ENCODE measurements around the gene SYT5. TPM values are rescaled to one million over a fixed set of nuclear protein-coding genes. Genes with fewer than 3 reads are reported as not detected.
A peak's percentile ranks its signal among the peaks of the same experiment; 100 is the strongest.

The SYT5 gene
- total RNA-seq, 4 donors from 2014 or later: 0.70 to 0.94 TPM; not detected in 2

DNA sequence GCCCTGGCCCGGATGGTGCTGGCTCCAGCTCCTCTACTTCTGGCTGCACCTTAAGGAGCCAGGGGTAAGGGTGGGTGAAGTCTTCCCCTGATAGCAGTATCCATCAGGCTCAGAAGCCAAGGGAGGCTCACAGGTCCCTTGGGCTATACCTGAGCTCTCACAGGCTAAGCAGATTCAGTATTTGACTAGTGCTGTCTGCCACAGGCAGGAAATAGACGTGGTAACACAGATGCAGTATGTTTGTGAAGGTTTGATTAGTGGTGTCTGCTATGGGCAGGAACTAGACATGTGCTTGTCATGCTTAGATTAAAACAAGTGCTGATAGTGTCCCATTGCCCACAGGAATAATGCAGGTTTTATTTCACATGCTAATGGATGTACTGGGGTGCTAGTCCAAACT is 4.0 kb downstream of the SYT5 start:
- DNase-seq: no peak
- TF ChIP-seq POLR2A (IDR thresholded peaks at IDR 0.05): no peak
- TF ChIP-seq, protein P1, sequence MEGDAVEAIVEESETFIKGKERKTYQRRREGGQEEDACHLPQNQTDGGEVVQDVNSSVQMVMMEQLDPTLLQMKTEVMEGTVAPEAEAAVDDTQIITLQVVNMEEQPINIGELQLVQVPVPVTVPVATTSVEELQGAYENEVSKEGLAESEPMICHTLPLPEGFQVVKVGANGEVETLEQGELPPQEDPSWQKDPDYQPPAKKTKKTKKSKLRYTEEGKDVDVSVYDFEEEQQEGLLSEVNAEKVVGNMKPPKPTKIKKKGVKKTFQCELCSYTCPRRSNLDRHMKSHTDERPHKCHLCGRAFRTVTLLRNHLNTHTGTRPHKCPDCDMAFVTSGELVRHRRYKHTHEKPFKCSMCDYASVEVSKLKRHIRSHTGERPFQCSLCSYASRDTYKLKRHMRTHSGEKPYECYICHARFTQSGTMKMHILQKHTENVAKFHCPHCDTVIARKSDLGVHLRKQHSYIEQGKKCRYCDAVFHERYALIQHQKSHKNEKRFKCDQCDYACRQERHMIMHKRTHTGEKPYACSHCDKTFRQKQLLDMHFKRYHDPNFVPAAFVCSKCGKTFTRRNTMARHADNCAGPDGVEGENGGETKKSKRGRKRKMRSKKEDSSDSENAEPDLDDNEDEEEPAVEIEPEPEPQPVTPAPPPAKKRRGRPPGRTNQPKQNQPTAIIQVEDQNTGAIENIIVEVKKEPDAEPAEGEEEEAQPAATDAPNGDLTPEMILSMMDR (IDR thresholded peaks at IDR 0.05): no peak
- peaks cover 0 to 32% of the 10 kb centered on the region in 2 donors for H3K27me3 ChIP-seq

GRCh38 chr19:55175117-55175867 is 4.8 kb downstream of the SYT5 start:
- Histone ChIP-seq H3K4me1 (peaks cover 0 to 17% (median 15%) of the 10 kb centered on the region in 4 donors), H3K27ac (no peak overlapping the region), H3K36me3 (no peaks in the 10 kb centered on the region), H3K4me3 (no peak overlapping the region), H3K27me3 (peaks cover 0 to 32% of the 10 kb centered on the region in 2 donors), H3K9me3 (peaks cover 0 to 4% (median 0%) of the 10 kb centered on the region in 4 donors)
- DNase-seq: no peak
- no peak for TF ChIP-seq POLR2A (IDR thresholded peaks at IDR 0.05)

More for the DNA sequence above, 4.0 kb downstream of the SYT5 start:
- Histone ChIP-seq H3K36me3 (no peaks in the 10 kb centered on the region), H3K4me1 (peaks cover 0 to 19% (median 15%) of the 10 kb centered on the region in 4 donors), H3K27ac (no peak overlapping the region), H3K9me3 (peaks cover 0 to 4% (median 0%) of the 10 kb centered on the region in 4 donors), H3K4me3 (no peak overlapping the region)

DNA sequence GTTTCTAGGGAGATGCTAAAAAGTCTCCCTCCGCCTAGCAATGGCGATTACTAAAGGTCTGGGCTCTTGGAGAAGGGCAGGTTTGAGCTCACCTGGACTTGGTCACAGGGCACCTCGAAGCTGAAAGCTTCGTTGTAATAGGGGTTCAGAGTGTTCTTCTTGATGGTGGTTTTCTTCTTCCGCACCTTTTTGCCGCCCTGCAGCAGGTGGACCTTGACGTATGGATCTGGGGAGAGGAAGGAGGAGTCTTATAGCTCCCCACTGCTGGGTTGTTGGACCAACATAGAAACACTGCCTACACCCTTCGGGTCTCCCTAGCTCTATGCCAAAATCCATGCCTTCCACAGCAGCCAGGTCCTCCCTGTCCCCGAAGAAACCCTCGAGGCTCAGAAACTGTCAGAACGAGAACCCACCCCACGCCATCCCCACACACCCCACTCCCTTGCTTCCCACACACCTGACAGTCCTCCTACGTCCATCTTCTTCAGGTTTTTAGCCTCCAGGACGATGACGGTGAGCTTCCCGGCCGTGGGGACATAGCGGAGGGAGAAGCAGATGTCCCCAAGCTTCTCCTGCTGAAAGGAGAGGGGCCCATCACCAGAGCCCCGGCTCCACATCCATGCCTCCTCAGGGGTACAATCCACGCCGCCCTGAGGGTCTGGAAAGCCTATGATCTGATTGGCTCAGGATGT is 5.5 kb downstream of the SYT5 start:
- no peak for TF ChIP-seq POLR2A (IDR thresholded peaks at IDR 0.05)
- TF ChIP-seq, protein P1 (IDR thresholded peaks at IDR 0.05): no peak
- no peak overlapping the region for H3K4me3 ChIP-seq
- DNase-seq: no peak
- peaks cover 0 to 32% of the 10 kb centered on the region in 2 donors for H3K27me3 ChIP-seq
- H3K9me3 ChIP-seq: peaks cover 0 to 4% (median 0%) of the 10 kb centered on the region in 4 donors
- H3K27ac ChIP-seq: no peak overlapping the region
- no peaks in the 10 kb centered on the region for H3K36me3 ChIP-seq
- peaks cover 0 to 11% (median 9%) of the 10 kb centered on the region in 4 donors for H3K4me1 ChIP-seq

- Histone ChIP-seq H3K4me1 (peaks cover 0 to 9% (median 2%) of the 10 kb centered on the region in 4 donors), H3K4me3 (peak overlapping the region; percentile 0 to 47 (median 29)), H3K9me3 (peaks cover 0 to 4% (median 0%) of the 10 kb centered on the region in 4 donors), H3K27me3 (peaks cover 0 to 32% of the 10 kb centered on the region in 2 donors), H3K27ac (peak overlapping the region in 1 of 4 donors; percentile 57), H3K36me3 (no peaks in the 10 kb centered on the region)
- TF ChIP-seq, protein P1 (IDR thresholded peaks at IDR 0.05): no peak
- DNase-seq: peak in 2 of 3 donors; percentile 63 to 74
Observed at GRCh38 chr19:55173714-55174409, 6.2 kb downstream of the SYT5 start.

DNA sequence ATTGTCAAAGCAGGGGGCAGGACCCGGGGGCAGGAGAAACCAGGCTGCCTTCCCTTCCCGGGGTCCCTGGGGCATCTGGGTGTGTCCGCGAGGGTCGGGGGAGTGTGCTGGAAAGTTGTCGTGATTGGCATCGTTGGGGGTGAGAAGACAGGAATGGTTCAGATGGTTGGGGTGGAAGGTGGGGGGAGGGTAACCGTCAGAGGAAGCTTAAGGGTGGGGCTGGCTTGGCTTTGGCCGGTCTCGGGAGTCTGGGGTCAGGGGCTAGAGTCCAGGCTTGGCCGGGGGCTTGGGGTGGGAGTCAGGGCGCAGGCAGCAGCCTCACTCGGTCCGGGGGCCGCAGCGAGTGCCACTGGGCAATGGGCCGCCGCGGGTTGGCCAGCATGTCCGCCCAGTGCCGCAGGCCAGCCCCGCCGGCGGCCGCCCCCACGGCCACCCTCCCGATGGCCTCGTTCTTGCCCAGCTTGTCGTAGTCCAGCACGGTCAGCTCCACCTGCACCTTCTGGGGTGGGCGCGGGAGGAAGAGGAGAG is 6.8 kb downstream of the SYT5 start:
- DNase-seq: no peak
- H3K27me3 ChIP-seq: peaks cover 0 to 33% of the 10 kb centered on the region in 2 donors
- peaks cover 0 to 9% (median 0%) of the 10 kb centered on the region in 4 donors for H3K4me1 ChIP-seq
- TF ChIP-seq, protein P1 (IDR thresholded peaks at IDR 0.05): no peak
- no peak for TF ChIP-seq POLR2A (IDR thresholded peaks at IDR 0.05)
- peak overlapping the region; percentile 0 to 47 (median 29) for H3K4me3 ChIP-seq
- no peaks in the 10 kb centered on the region for H3K36me3 ChIP-seq
- H3K9me3 ChIP-seq: peaks cover 0 to 4% (median 0%) of the 10 kb centered on the region in 4 donors
- peak overlapping the region in 1 of 4 donors; percentile 57 for H3K27ac ChIP-seq
